OCI-LY3 (cell line): ENCODE data around the gene HS6ST1.

Source experiments
- H2AFZ ChIP-seq: fragments of 200-600, 300-600 bp; shearing (Covaris generic); 2 replicates; pipeline ENCODE4 v1.6.0; 2014; ENCODE audit warnings: antibody characterized with exemption, low read depth, low read length
- H3K27ac ChIP-seq: fragments of 200-600, 300-600 bp; sonication (generic); 2 replicates; pipeline ENCODE4 v1.5.1; 2014; ENCODE audit warnings: mild to moderate bottlenecking, low read length, moderate library complexity, mixed read lengths
- H3K27me3 ChIP-seq: fragments of 200-600, 300-600 bp; sonication (generic); 2 replicates; pipeline ENCODE4 v1.6.1; 2014; ENCODE audit warnings: low read depth, low read length, mixed read lengths
- H3K36me3 ChIP-seq: fragments of 200-600, 300-600 bp; sonication (generic); replicated peaks from 2 replicates; pipeline ENCODE3; 2014; ENCODE audit warnings: low read depth, low read length, mixed read lengths
- H3K4me1 ChIP-seq: fragments of 300-600, 200-600 bp; sonication (generic); 2 replicates; pipeline ENCODE4 v1.6.1; 2014; ENCODE audit warnings: low read length, mixed read lengths
- H3K4me2 ChIP-seq: fragments of 200-600, 300-600 bp; sonication (generic); 2 replicates; pipeline ENCODE4 v1.6.1; 2014; ENCODE audit warnings: low read length, mixed read lengths
- H3K4me3 ChIP-seq: fragments of 300-600, 200-600 bp; sonication (generic); 2 replicates; pipeline ENCODE4 v1.5.1; 2014; ENCODE audit warnings: antibody characterized with exemption, mild to moderate bottlenecking, low read length, moderate library complexity
- H3K79me2 ChIP-seq: fragments of 300-600, 200-600 bp; shearing (Covaris generic); 2 replicates; pipeline ENCODE4 v1.6.1; 2014; ENCODE audit warnings: mild to moderate bottlenecking, low read length, mixed read lengths
- H3K9ac ChIP-seq: fragments of 300-600, 200-600 bp; shearing (Covaris generic); 2 replicates; pipeline ENCODE4 v1.6.0; 2014; ENCODE audit warnings: mild to moderate bottlenecking, low read length, moderate library complexity
- H3K9me3 ChIP-seq: fragments of 200-600, 300-600 bp; shearing (Covaris generic); 2 replicates; pipeline ENCODE4 v1.6.1; 2014; ENCODE audit warnings: low read length, mixed read lengths; ENCODE audit not compliant: insufficient read depth
- H4K20me1 ChIP-seq: fragments of 200-600, 300-600 bp; sonication (generic); 2 replicates; pipeline ENCODE4 v1.6.1; 2016; ENCODE audit warnings: low read length, mixed read lengths; ENCODE audit not compliant: insufficient read depth
- CTCF ChIP-seq: fragments of 200-600, 300-600 bp; sonication (generic); IDR thresholded peaks from 2 replicates; pipeline ENCODE4 v1.5.1; 2014; ENCODE audit warnings: antibody characterized with exemption, low read length, low read depth
- EZH2phosphoT487 ChIP-seq: fragments of 200-600 bp; shearing (Covaris generic); IDR thresholded peaks from 2 replicates; pipeline ENCODE4 v1.6.1; 2018; ENCODE audit warnings: antibody characterized with exemption, mixed run types, low read depth

The HS6ST1 gene

GRCh38 chr2:128262315-128263253, 56.1 kb downstream of the HS6ST1 start:
- Histone ChIP-seq H3K27ac (no peak overlapping the region), H3K4me1 (no peaks in the 10 kb centered on the region), H3K36me3 (no peaks in the 10 kb centered on the region), H3K4me3 (no peak overlapping the region), H3K9ac (no peak overlapping the region), H3K9me3 (no peaks in the 10 kb centered on the region), H3K79me2 (no peaks in the 10 kb centered on the region), H4K20me1 (no peaks in the 10 kb centered on the region), H3K4me2 (no peak overlapping the region), H3K27me3 (no peaks in the 10 kb centered on the region), H2AFZ (no peak overlapping the region)
- TF ChIP-seq CTCF: no peak

GRCh38 chr2:128261245-128262128, 57.2 kb downstream of the HS6ST1 start:
- Histone ChIP-seq H3K4me3 (no peak overlapping the region), H3K79me2 (no peaks in the 10 kb centered on the region), H3K9ac (no peak overlapping the region), H3K27me3 (no peaks in the 10 kb centered on the region), H4K20me1 (no peaks in the 10 kb centered on the region), H3K9me3 (no peaks in the 10 kb centered on the region), H3K4me1 (no peaks in the 10 kb centered on the region), H3K36me3 (no peaks in the 10 kb centered on the region), H2AFZ (no peak overlapping the region), H3K27ac (no peak overlapping the region), H3K4me2 (no peak overlapping the region)
- TF ChIP-seq EZH2phosphoT487 (no peak), CTCF (no peak)

GRCh38 chr2:128260239-128261138, 58.2 kb downstream of the HS6ST1 start:
- no peaks in the 10 kb centered on the region for H4K20me1 ChIP-seq
- H3K79me2 ChIP-seq: no peaks in the 10 kb centered on the region
- H3K9me3 ChIP-seq: no peaks in the 10 kb centered on the region
- no peak overlapping the region for H2AFZ ChIP-seq
- no peaks in the 10 kb centered on the region for H3K4me1 ChIP-seq
- no peak for TF ChIP-seq EZH2phosphoT487
- TF ChIP-seq CTCF: no peak
- H3K4me2 ChIP-seq: no peak overlapping the region
- H3K36me3 ChIP-seq: no peaks in the 10 kb centered on the region
- H3K27me3 ChIP-seq: 0 out of 2 replicates have a peak, but pooled peaks cover 7% of the 10 kb centered on the region
- no peak overlapping the region for H3K27ac ChIP-seq
- no peak overlapping the region for H3K9ac ChIP-seq
- no peak overlapping the region for H3K4me3 ChIP-seq
